ENCODE measurements around the gene PTPRD.

PTPRD gene

GRCh38 chr9:8560560-8561525, 2052.0 kb downstream of the PTPRD start:
- Histone ChIP-seq H3K4me1 (ENCODE audit: control insufficient read depth in 1 of 2, insufficient read depth in 2 of 2, low read length in 2 of 2) (no peaks in the 10 kb centered on the region), H3K27me3 (ENCODE audit: control insufficient read depth in 1 of 2, insufficient read depth in 2 of 2, low read length in 2 of 2) (no peaks in the 10 kb centered on the region), H3K9ac (ENCODE audit: low read depth in 1 of 2, low read length in 2 of 2) (no peak overlapping the region), H3K9me3 (ENCODE audit: control insufficient read depth in 1 of 2, low read length in 2 of 2) (no peaks in the 10 kb centered on the region), H3K27ac (ENCODE audit: low read depth, low read length) (no peak overlapping the region), H3K4me3 (ENCODE audit: low read depth in 1 of 2, low read length in 2 of 2) (no peak overlapping the region), H3K36me3 (ENCODE audit: control insufficient read depth in 1 of 2, insufficient read depth in 2 of 2, low read length in 2 of 2) (no peaks in the 10 kb centered on the region)

GRCh38 chr9:8558176-8558575, 2054.6 kb downstream of the PTPRD start:
- no peak overlapping the region for H3K27ac ChIP-seq (ENCODE audit: low read depth, low read length)
- H3K27me3 ChIP-seq (ENCODE audit: control insufficient read depth in 1 of 2, insufficient read depth in 2 of 2, low read length in 2 of 2) = no peaks in the 10 kb centered on the region
- H3K4me1 ChIP-seq (ENCODE audit: control insufficient read depth in 1 of 2, insufficient read depth in 2 of 2, low read length in 2 of 2) = no peaks in the 10 kb centered on the region
- no peak overlapping the region for H3K9ac ChIP-seq (ENCODE audit: low read depth in 1 of 2, low read length in 2 of 2)
- H3K4me3 ChIP-seq (ENCODE audit: low read depth in 1 of 2, low read length in 2 of 2) = no peak overlapping the region
- no peaks in the 10 kb centered on the region for H3K9me3 ChIP-seq (ENCODE audit: control insufficient read depth in 1 of 2, low read length in 2 of 2)
- no peaks in the 10 kb centered on the region for H3K36me3 ChIP-seq (ENCODE audit: control insufficient read depth in 1 of 2, insufficient read depth in 2 of 2, low read length in 2 of 2)

GRCh38 chr9:8555762-8556500, 2056.9 kb downstream of the PTPRD start:
- H3K9ac ChIP-seq (ENCODE audit: low read depth in 1 of 2, low read length in 2 of 2) = no peak overlapping the region
- H3K4me3 ChIP-seq (ENCODE audit: low read depth in 1 of 2, low read length in 2 of 2) = no peak overlapping the region
- no peaks in the 10 kb centered on the region for H3K36me3 ChIP-seq (ENCODE audit: control insufficient read depth in 1 of 2, insufficient read depth in 2 of 2, low read length in 2 of 2)
- H3K27me3 ChIP-seq (ENCODE audit: control insufficient read depth in 1 of 2, insufficient read depth in 2 of 2, low read length in 2 of 2) = no peaks in the 10 kb centered on the region
- no peaks in the 10 kb centered on the region for H3K9me3 ChIP-seq (ENCODE audit: control insufficient read depth in 1 of 2, low read length in 2 of 2)
- no peak overlapping the region for H3K27ac ChIP-seq (ENCODE audit: low read depth, low read length)
- H3K4me1 ChIP-seq (ENCODE audit: control insufficient read depth in 1 of 2, insufficient read depth in 2 of 2, low read length in 2 of 2) = no peaks in the 10 kb centered on the region

- no peak overlapping the region for H3K27ac ChIP-seq (ENCODE audit: low read depth, low read length)
- H3K4me1 ChIP-seq (ENCODE audit: control insufficient read depth in 1 of 2, insufficient read depth in 2 of 2, low read length in 2 of 2) = no peaks in the 10 kb centered on the region
- no peak overlapping the region for H3K9ac ChIP-seq (ENCODE audit: low read depth in 1 of 2, low read length in 2 of 2)
- no peaks in the 10 kb centered on the region for H3K36me3 ChIP-seq (ENCODE audit: control insufficient read depth in 1 of 2, insufficient read depth in 2 of 2, low read length in 2 of 2)
- H3K27me3 ChIP-seq (ENCODE audit: control insufficient read depth in 1 of 2, insufficient read depth in 2 of 2, low read length in 2 of 2) = no peaks in the 10 kb centered on the region
- H3K9me3 ChIP-seq (ENCODE audit: control insufficient read depth in 1 of 2, low read length in 2 of 2) = no peaks in the 10 kb centered on the region
- no peak overlapping the region for H3K4me3 ChIP-seq (ENCODE audit: low read depth in 1 of 2, low read length in 2 of 2)
Observed at GRCh38 chr9:8553444-8553843, 2059.4 kb downstream of the PTPRD start.

GRCh38 chr9:8552732-8553131, 2060.1 kb downstream of the PTPRD start:
- Histone ChIP-seq H3K9ac (ENCODE audit: low read depth in 1 of 2, low read length in 2 of 2) (no peak overlapping the region), H3K27me3 (ENCODE audit: control insufficient read depth in 1 of 2, insufficient read depth in 2 of 2, low read length in 2 of 2) (no peaks in the 10 kb centered on the region), H3K27ac (ENCODE audit: low read depth, low read length) (no peak overlapping the region), H3K9me3 (ENCODE audit: control insufficient read depth in 1 of 2, low read length in 2 of 2) (no peaks in the 10 kb centered on the region), H3K36me3 (ENCODE audit: control insufficient read depth in 1 of 2, insufficient read depth in 2 of 2, low read length in 2 of 2) (no peaks in the 10 kb centered on the region), H3K4me1 (ENCODE audit: control insufficient read depth in 1 of 2, insufficient read depth in 2 of 2, low read length in 2 of 2) (no peaks in the 10 kb centered on the region), H3K4me3 (ENCODE audit: low read depth in 1 of 2, low read length in 2 of 2) (no peak overlapping the region)

- Histone ChIP-seq H3K9me3 (ENCODE audit: control insufficient read depth in 1 of 2, low read length in 2 of 2) (no peaks in the 10 kb centered on the region), H3K9ac (ENCODE audit: low read depth in 1 of 2, low read length in 2 of 2) (no peak overlapping the region), H3K27me3 (ENCODE audit: control insufficient read depth in 1 of 2, insufficient read depth in 2 of 2, low read length in 2 of 2) (no peaks in the 10 kb centered on the region), H3K36me3 (ENCODE audit: control insufficient read depth in 1 of 2, insufficient read depth in 2 of 2, low read length in 2 of 2) (no peaks in the 10 kb centered on the region), H3K4me3 (ENCODE audit: low read depth in 1 of 2, low read length in 2 of 2) (no peak overlapping the region), H3K27ac (ENCODE audit: low read depth, low read length) (no peak overlapping the region), H3K4me1 (ENCODE audit: control insufficient read depth in 1 of 2, insufficient read depth in 2 of 2, low read length in 2 of 2) (no peaks in the 10 kb centered on the region)
Observed at GRCh38 chr9:8549214-8549613, 2063.6 kb downstream of the PTPRD start.

GRCh38 chr9:8543219-8543618, 2069.6 kb downstream of the PTPRD start:
- no peak overlapping the region for H3K4me3 ChIP-seq (ENCODE audit: low read depth in 1 of 2, low read length in 2 of 2)
- H3K27me3 ChIP-seq (ENCODE audit: control insufficient read depth in 1 of 2, insufficient read depth in 2 of 2, low read length in 2 of 2) = no peaks in the 10 kb centered on the region
- H3K27ac ChIP-seq (ENCODE audit: low read depth, low read length) = no peak overlapping the region
- no peaks in the 10 kb centered on the region for H3K9me3 ChIP-seq (ENCODE audit: control insufficient read depth in 1 of 2, low read length in 2 of 2)
- H3K36me3 ChIP-seq (ENCODE audit: control insufficient read depth in 1 of 2, insufficient read depth in 2 of 2, low read length in 2 of 2) = no peaks in the 10 kb centered on the region
- H3K9ac ChIP-seq (ENCODE audit: low read depth in 1 of 2, low read length in 2 of 2) = no peak overlapping the region
- H3K4me1 ChIP-seq (ENCODE audit: control insufficient read depth in 1 of 2, insufficient read depth in 2 of 2, low read length in 2 of 2) = no peaks in the 10 kb centered on the region

- Histone ChIP-seq H3K27ac (ENCODE audit: low read depth, low read length) (no peak overlapping the region), H3K27me3 (ENCODE audit: control insufficient read depth in 1 of 2, insufficient read depth in 2 of 2, low read length in 2 of 2) (no peaks in the 10 kb centered on the region), H3K4me1 (ENCODE audit: control insufficient read depth in 1 of 2, insufficient read depth in 2 of 2, low read length in 2 of 2) (no peaks in the 10 kb centered on the region), H3K9ac (ENCODE audit: low read depth in 1 of 2, low read length in 2 of 2) (no peak overlapping the region), H3K4me3 (ENCODE audit: low read depth in 1 of 2, low read length in 2 of 2) (no peak overlapping the region), H3K9me3 (ENCODE audit: control insufficient read depth in 1 of 2, low read length in 2 of 2) (no peaks in the 10 kb centered on the region), H3K36me3 (ENCODE audit: control insufficient read depth in 1 of 2, insufficient read depth in 2 of 2, low read length in 2 of 2) (no peaks in the 10 kb centered on the region)
Observed at GRCh38 chr9:8542537-8542936, 2070.3 kb downstream of the PTPRD start.

- Histone ChIP-seq H3K9ac (ENCODE audit: low read depth in 1 of 2, low read length in 2 of 2) (no peak overlapping the region), H3K4me1 (ENCODE audit: control insufficient read depth in 1 of 2, insufficient read depth in 2 of 2, low read length in 2 of 2) (no peaks in the 10 kb centered on the region), H3K9me3 (ENCODE audit: control insufficient read depth in 1 of 2, low read length in 2 of 2) (no peaks in the 10 kb centered on the region), H3K36me3 (ENCODE audit: control insufficient read depth in 1 of 2, insufficient read depth in 2 of 2, low read length in 2 of 2) (no peaks in the 10 kb centered on the region), H3K27ac (ENCODE audit: low read depth, low read length) (no peak overlapping the region), H3K4me3 (ENCODE audit: low read depth in 1 of 2, low read length in 2 of 2) (no peak overlapping the region), H3K27me3 (ENCODE audit: control insufficient read depth in 1 of 2, insufficient read depth in 2 of 2, low read length in 2 of 2) (no peaks in the 10 kb centered on the region)
Observed at GRCh38 chr9:8539681-8540197, 2073.1 kb downstream of the PTPRD start.

GRCh38 chr9:8536845-8537244, 2076.0 kb downstream of the PTPRD start:
- Histone ChIP-seq H3K27ac (ENCODE audit: low read depth, low read length) (no peak overlapping the region), H3K9me3 (ENCODE audit: control insufficient read depth in 1 of 2, low read length in 2 of 2) (no peaks in the 10 kb centered on the region), H3K36me3 (ENCODE audit: control insufficient read depth in 1 of 2, insufficient read depth in 2 of 2, low read length in 2 of 2) (no peaks in the 10 kb centered on the region), H3K9ac (ENCODE audit: low read depth in 1 of 2, low read length in 2 of 2) (no peak overlapping the region), H3K27me3 (ENCODE audit: control insufficient read depth in 1 of 2, insufficient read depth in 2 of 2, low read length in 2 of 2) (no peaks in the 10 kb centered on the region), H3K4me3 (ENCODE audit: low read depth in 1 of 2, low read length in 2 of 2) (no peak overlapping the region), H3K4me1 (ENCODE audit: control insufficient read depth in 1 of 2, insufficient read depth in 2 of 2, low read length in 2 of 2) (no peaks in the 10 kb centered on the region)
